HG02981 (cell line): ENCODE results near the gene WNT9B.

Experiments
- ATAC-seq: cut with Tn5 transposase; IDR thresholded peaks from one replicate; pipeline ENCODE4 v1.9.1; 2021; ENCODE audit warnings: mild to moderate bottlenecking, moderate library complexity; ENCODE audit not compliant: unreplicated experiment

The WNT9B gene, protein sequence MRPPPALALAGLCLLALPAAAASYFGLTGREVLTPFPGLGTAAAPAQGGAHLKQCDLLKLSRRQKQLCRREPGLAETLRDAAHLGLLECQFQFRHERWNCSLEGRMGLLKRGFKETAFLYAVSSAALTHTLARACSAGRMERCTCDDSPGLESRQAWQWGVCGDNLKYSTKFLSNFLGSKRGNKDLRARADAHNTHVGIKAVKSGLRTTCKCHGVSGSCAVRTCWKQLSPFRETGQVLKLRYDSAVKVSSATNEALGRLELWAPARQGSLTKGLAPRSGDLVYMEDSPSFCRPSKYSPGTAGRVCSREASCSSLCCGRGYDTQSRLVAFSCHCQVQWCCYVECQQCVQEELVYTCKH

DNA sequence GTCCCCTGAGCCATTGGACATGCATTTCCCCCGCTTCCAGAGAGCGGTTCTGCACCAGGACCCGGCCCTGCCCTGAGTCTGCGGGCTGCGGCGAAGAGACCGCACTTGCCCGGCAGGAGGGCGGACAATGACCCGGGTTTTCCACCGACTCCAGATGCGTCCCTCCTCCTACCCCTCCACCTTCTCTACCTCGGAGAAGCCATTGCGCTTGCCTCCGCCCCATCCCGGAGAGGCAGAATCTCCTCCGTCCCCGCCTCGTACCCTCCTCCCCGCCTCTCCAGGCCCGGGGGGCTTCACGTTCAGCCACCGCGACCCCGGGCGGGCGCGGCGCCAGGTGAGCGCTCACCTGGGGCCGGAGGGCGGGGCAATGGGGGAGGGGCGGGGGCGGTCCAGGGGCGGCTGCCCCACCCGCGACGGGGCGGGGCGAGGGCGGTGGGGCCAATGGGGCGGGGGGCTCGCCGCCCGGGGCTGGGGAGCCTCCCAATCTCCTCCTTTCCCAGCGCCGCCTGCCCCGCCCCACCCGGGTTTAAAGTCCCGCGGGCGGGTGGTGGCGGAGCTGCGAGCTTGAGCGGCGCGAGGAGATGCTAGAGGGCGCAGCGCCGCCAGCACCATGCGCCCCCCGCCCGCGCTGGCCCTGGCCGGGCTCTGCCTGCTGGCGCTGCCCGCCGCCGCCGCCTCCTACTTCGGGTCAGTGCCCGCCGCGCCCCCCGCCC lies at the start of gene WNT9B:
Gene WNT9B, plus strand, starts transcription at position 555 of the 713 bp plus-strand sequence. Its CDS starts 56 bp downstream, at position 611.
- no peak for ATAC-seq

DNA sequence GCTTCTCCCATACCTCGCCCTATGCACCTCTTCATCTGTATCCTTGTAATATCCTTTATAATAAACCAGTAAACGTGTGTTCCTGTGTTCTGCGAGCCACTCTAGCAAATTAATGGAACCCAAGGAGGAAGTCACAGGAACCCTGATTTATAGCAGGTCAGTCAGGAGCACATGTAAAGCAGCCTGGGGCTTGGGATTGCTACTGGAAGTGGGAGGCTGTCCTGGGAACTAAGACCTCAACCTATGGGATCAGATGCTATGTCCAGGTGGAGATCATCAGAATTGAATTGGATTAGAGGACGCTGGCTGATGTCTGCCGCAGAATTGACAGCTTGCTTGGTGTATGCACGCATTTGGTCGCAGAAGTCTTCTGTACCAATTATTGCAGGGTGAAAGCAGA lies 48.6 kb upstream of the WNT9B start:
- no peak for ATAC-seq

DNA sequence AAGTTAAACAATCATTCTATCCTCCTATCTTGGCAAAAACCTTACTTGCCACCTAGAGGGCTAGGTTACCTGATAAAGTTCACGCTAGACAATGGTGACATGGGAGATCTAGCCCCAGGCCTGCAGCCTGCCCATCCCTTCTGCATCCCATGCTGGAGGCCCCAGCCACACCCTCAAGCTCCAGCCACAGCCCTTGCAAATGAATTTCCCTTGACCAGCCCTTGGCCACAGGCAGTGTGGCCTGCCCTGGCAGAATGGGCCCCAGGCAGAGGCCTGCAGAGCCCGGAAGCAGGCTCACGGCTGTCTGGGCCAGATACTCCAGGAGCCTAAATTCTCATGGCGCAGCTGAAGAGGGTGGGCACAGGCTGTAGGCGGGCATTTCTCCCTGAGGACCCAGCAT lies 47.8 kb upstream of the WNT9B start:
- ATAC-seq: no peak

DNA sequence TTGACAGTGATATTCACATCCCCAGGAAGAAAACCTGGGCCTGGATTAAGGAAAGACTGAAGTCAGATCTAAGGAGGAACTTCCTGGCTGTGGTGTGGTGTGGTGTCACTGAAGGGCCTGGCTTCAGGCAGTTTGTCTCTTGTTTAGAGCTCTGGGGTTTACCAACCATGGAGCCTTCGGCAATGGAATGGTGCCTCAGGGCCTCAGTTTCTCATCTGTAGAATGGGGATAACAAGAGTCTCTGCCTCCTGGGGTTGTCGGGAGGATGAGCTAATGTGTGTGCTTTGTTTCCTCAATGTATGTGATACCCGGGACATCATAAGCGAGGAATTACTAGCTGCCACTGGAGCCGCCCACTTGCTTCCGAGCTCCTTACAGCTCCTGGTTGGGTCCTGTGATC lies 45.6 kb upstream of the WNT9B start:
- no peak for ATAC-seq

DNA sequence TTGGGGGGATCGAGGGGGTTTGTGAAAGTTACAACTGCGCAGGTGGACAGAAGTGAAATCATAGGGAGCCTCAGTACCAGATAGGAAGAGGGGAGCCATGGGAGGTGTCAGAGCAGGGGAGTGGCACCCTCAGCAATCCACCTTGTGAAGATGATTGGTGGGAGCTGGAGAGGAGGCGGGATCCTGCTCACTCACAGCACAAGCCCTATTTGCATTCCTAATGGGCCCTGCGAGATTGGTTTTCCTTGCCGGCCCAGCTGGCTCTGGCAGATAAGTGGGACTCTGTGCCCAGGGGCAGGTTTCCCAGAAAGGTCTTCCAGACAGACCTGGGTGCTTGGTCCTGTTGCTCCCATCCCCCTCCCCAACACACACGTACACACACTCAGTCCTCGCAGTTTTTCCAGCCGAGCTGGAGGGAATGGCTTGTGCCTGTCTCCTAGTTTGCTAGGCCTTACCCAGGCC lies 42.2 kb upstream of the WNT9B start:
- ATAC-seq: no peak

DNA sequence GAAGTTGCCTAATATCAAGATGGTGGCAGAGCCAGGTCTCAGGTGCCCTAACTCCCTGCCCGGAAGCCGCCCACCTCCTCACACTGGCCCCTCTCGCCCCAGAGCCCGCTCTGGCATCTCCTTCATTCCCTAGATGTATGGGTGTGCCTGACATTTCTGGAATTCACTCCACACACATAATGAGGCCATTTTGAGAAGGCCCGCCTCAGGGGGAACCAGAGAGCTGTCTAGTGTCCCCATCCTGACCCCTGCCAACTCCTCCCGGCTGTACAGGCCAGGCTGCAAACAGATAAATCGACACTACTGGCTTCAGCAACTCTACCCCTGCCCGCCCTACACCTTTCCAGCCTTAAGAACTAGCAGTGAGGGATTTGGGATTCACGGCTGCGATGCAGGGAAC lies 40.5 kb upstream of the WNT9B start:
- no peak for ATAC-seq

DNA sequence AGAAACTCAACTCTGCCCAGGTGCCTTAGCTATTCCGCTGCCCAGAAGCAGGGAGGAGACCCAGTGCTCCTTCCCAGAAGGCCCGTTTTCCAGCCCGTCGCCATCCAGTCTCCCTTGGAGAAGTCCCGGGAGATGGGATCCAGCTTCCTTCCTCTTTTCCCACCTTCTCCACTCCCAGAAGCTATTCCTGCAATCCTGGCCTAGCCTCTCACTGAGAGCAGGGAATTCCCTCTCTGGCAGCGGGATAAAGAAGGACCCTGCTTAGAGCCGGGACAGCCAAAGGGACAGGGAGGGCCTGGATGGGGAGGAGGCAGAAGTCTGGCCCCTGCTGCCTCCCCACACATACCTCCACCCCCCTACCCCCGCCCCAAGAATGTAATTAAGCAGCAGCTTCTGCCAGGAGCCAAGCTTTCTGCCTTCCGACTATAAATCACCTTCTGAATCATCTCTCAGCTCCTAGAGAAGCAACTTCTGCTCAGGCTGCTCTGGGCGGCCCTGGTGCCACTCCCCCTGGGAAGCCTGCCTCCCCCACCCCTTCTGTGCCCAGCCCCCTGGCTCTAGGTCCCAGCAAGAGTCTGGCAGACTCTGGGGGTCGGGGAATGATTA lies 39.3 kb upstream of the WNT9B start:
- no peak for ATAC-seq

DNA sequence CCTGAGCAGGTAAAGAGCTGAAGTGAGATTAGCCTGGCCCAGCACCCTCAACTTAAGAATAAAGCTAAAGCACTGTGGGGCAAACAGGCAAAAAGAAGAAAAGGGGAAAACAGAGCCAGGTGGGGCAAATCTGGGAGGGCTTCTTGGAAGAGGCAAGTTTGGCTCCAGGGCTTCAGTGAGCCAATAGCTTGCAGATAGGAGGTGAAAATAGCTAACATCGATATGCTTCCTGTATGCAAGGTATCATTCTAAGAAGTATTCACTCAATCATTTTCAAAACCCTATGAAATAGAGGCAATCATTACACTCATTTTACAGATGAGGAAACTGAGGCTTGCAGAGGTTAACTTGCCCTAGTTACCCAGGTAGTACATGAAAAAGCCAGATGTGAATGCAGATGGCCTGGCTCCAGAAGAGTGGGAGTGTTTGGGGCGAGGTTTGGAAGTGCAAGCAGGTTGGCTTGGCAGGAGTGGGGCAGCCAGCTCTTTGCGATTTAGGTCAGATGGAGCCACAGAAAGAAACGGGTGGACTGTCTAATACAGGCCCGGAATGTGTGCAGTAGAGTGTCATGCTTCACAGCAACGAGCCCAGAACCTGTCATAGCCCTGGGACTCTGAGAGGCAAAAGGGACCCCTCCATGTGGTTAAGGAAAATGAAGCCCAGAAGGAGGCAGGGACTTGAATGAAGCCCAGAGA lies 38.6 kb upstream of the WNT9B start:
- ATAC-seq: no peak

DNA sequence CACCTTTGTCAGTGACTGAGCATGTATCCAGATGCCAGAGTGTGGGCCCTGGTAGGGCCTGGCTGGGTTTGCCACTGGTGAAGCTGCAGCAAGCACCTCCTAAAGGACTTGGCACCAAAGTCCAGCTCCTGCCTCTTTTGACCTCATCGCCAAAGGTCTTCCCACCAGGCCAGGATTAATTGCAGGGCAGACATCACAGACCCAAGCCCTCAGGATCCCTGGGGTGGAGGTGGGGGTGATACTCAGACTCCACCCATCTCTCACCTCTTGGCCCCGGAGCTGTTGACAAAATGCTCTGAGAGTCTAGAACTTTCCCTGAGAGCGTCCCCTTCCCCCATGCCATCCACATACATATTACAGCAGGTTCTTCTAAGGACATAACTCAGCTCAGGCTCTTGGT lies 37.5 kb upstream of the WNT9B start:
- ATAC-seq: no peak

DNA sequence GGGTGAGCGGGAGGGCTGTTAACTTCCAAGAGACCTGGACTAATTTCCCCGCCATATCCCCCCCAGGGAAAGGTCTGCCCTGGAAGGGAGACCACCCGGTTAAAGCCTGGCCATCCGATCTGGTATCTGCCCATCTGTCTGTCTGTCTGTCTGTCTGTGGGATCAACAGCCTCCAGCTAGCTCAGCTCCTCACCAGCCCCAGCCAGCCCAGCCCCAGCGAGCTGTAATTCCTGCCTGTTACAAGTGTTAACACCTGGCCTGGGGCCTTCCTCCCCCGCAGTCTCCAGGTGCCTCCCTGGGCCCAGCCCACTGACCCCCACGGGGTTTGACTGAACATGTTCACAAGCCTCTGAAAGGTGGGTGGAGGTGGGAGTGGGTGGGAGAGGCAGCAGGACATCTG lies 36.9 kb upstream of the WNT9B start:
- ATAC-seq: no peak

DNA sequence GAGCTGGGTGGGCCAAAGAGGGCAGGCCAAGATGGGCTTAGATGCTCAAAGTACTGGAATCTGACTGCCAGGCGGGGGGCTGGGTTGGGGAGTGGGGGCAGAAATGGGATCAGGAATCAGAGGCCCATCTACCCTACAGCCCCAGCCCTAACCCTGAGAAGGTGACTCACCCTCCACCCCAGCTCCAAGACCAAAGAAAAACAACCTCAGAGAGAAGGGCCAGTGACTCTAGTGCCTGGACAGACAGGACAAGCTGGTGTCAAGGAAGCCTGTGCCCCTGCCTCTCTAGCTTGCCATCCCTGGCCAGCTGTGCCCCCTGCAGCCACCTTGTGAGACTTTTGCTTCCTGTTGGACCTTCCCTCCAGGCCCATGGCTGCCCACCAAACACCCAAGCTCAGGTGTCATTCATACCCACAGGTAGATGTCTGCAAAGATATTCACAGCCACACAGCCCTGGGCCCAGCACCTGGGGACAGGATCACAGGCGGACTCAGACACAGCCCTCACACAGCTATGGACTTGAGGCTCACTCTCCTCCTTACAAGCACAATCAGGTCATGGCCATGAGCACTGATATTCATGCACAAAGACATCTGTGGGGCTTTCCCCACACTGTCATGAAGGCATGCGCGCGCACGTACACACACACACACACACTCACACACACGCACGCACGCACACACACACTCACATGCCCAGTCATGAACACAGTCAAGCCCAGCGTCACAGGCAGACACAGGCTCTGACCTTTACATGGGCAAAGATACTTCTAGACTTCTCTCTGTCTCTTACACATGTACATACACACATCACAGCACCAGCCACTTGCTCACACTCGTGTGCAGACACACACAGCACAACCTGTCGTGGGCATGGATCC lies 35.7 kb upstream of the WNT9B start:
- ATAC-seq: no peak

DNA sequence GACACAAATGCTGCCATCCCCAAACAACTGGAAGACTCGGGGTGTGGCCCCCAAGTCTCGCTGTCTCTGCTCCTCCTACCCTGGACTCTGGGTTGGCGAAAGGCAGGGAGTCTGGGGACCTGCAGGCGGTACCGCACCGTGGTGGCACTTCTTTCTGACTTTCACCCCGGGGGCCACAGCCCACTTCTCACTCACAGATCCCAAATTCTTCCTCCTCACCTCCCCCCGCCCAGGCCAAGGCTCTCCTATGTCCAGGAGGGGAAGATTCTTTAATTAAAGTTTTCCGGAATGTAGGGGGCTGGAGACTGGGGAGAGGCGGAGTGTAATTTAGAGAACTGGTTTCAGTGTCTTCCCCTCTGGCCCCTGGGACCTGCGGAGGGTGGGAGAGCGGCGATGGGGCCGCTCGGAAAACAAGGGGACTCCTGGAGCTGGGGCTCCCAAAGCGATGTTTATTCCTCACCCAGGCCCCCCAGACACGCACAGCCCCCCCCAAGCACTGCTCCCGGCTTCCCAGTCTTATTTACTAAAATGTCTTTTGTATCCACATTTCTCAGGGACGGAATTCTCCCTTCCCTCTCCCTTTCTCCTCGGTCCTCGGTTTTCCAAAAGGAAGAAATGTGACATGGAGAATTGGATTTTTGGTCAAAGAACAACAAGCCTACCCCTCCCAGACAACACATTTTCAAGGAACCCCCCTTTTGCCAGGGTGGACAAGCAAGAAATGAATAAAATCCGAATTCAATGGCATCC lies 34.1 kb upstream of the WNT9B start:
- ATAC-seq: no peak

DNA sequence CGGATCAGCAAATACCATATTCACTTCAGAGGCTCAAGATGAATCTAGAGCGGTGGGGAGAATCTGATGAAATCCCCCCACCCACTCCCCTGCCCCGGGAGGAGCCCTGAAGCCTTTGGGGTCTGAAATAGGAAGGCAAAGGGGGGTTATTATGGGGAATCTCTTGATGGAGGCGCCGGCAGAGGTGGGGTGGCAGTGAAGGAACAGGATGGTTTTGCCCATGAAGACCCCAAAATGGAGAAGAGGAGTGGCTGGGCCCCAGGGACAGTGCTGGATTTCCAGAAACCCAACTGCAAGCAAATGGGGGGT lies 33.5 kb upstream of the WNT9B start:
- no peak for ATAC-seq

DNA sequence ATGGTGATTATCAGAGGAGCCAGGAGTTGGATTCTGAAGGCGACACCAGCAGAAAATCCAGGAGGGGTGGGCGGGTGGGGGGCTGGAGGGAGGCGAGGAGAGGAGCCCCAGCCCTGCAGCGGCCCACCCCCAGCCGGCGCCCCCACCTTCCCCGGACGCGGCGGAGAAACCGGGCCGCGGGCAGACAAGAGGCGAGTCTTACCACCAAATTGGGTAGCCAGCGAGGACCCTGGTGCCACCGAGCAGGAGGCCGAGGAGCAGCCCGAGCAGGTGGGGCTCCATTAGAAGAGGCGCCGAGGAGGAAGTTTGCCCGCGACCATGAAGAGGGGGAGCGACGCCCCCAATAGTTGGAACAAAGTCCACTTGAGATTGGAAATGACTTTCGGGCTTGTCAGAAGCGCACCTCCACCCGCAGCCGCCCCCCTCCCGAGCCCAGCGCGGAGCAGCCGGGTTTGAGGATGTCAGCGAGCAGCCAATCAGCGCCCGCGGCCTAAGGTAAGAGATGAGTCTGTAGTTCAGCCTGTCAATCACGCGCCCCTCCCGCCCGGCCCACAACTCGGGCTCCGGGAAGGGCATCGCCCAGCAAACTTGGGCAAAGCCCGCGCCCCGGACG lies 33.0 kb upstream of the WNT9B start, which contains the start of gene WNT3:
Gene WNT3, minus strand, starts transcription at position 377 of the 613 bp plus-strand sequence. Its CDS starts 95 bp downstream, at position 282.
- no peak for ATAC-seq

DNA sequence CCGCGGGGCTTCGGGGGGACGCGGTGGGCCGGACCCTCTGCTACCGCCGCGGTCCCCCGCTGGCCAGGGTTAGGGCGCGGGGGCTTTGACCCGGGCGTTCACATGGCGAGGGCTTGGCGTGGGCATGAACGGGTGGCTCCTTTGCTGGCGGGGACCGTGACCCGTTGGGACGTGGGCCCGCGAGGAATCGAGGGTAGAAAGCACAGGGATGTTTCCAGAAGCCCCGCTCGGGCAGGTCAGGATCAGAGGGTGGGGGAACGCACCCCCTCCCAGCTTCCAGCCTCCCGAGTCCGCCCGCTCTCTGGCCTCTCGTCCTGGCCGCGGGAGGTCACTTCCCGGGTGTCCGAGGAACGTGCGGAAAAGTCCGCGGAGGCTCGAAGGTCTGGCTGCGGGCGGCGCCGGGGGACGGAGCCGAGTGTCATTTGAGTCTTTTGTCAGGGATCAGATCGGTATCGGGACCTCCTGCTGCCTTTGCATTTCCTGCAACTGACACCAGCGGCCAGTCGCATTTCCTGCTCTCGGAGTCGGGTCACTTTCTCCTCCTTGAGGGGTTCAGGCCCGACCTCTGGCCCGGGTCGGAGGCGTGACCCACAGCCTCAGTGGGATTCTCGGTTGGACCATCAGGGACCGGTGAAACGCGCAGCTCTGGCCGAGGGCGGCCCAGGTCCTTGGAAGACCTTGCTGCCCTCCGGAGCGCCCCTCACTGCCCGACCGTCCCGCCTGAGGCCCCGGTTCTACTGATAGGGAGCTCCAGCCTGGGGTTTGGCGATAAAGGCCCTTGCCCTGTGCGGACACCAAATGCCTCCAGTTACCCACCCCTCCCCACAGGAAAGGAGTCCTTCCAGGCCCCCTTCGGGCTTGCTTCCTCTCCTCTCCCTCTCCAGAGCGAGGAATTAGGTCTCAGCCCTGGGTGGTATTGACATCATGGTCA lies 32.2 kb upstream of the WNT9B start:
- no peak for ATAC-seq

DNA sequence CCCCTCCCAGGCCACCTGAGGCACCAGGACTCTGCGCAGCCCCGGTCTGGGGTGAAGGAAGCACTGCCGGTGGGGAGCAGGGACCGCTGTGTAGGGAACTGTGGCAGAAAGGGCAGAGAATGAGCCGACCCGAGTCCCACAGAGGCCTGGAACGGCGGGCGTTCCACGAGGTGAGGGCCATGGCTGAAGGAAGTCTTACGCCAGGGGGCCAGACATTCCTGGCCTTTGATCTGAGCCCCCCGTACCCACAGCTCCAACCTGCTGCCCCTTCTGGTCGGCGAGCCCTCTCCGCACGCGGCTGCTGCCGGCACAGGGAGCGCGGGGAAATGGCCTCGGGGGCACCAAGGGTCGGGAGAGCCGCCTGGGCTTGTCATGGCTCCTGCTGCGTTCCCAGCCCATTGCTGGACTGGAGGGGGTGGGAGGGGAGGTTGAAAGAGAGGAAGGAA lies 31.5 kb upstream of the WNT9B start:
- no peak for ATAC-seq

DNA sequence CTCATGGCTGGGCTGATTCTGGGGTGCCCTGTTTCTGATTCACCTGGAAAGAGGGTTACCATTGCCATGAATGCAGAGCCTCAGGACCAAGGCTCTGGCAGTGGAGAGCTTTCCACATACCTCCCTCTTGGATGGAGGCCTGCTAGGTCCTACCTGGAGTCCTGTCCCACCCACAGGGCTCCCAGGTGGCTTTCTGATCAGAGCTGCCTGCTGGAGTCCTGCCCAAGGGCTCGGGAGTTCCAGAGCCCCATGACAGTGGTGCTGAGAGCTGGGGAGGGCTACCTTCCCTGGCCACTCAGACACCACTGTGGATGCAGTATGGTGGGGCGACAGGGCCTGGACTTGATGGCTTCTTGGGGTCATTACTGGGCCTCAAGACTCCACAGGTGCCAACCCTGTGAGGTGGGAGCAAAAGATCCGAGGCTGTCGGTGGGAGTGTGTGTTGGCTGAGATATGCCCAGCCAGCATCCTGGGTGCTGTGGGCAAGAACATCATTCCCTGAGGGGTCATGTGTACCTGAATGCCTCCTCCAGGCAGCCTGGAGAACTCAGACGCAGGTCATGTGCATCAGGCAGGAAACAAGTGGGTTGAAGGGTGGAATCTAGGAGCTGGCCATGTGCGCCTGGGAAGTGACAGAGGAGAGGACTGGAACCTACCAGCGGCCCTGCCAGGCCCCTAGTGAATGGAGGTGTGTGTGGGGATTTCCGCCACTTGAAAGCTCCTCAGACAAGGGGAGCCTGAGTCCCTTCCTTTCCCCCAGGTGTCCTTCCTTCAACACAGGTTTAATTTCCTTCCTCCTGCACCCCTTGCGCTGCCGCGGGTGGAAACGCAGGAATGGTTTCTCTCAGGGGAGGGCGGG lies 30.6 kb upstream of the WNT9B start:
- no peak for ATAC-seq
